Amniotic stem cell (primary cell): ENCODE data around the gene CBFA2T3.
"Not testable (repeated sequence)": the region's sequence is repeated elsewhere in the genome, so short reads cannot be mapped to it uniquely, and the experiment has no call there.

Source experiments
- DNase-seq: peaks from one replicate; lab custom pipeline; 2025; lab: John Stamatoyannopoulos, UW

The CBFA2T3 gene

GRCh38 chr16:88909431-88910210, 67.4 kb downstream of the CBFA2T3 start:
- no peak for DNase-seq

GRCh38 chr16:88908307-88908706, 68.7 kb downstream of the CBFA2T3 start:
- DNase-seq, result no peak

GRCh38 chr16:88907768-88908167, 69.2 kb downstream of the CBFA2T3 start:
- DNase-seq, result no peak

- DNase-seq, result no peak
These were observed 70.4 kb downstream of the CBFA2T3 start for GRCh38 chr16:88906535-88907105.

GRCh38 chr16:88906020-88906419, 71.0 kb downstream of the CBFA2T3 start:
- no peak for DNase-seq

- DNase-seq, result no peak
These were observed 71.4 kb downstream of the CBFA2T3 start for GRCh38 chr16:88905563-88905962.

- DNase-seq, result no peak
These were observed 72.2 kb downstream of the CBFA2T3 start for GRCh38 chr16:88904676-88905365.

- no peak for DNase-seq
These were observed 73.7 kb downstream of the CBFA2T3 start for GRCh38 chr16:88903267-88903666.

GRCh38 chr16:88902744-88903143, 74.3 kb downstream of the CBFA2T3 start:
- no peak for DNase-seq

- DNase-seq, result no peak
These were observed 75.2 kb downstream of the CBFA2T3 start for GRCh38 chr16:88901718-88902337.

GRCh38 chr16:88900662-88901052, 76.3 kb downstream of the CBFA2T3 start:
- no peak for DNase-seq

- no peak for DNase-seq
These were observed 76.9 kb downstream of the CBFA2T3 start for GRCh38 chr16:88899901-88900661.

- no peak for DNase-seq
These were observed 79.1 kb downstream of the CBFA2T3 start for GRCh38 chr16:88897696-88898425.

GRCh38 chr16:88896238-88897070, 80.6 kb downstream of the CBFA2T3 start:
- no peak for DNase-seq

- no peak for DNase-seq
These were observed 81.7 kb downstream of the CBFA2T3 start for GRCh38 chr16:88895335-88895734.

- DNase-seq, result no peak
These were observed 82.2 kb downstream of the CBFA2T3 start for GRCh38 chr16:88894681-88895300.

- DNase-seq, result not testable (repeated sequence)
These were observed 82.7 kb downstream of the CBFA2T3 start for GRCh38 chr16:88894266-88894665.

GRCh38 chr16:88893127-88893968, 83.7 kb downstream of the CBFA2T3 start:
- no peak for DNase-seq

- DNase-seq, result no peak
These were observed 84.9 kb downstream of the CBFA2T3 start for GRCh38 chr16:88892065-88892464.
